Loucy (cell line): ENCODE measurements around the gene EPHA2.
A peak's percentile ranks its signal among the peaks of the same experiment; 100 is the strongest.

Experiments used
- H2AFZ ChIP-seq: fragments of 200-600 bp; sonication (generic); 2 replicates; pipeline ENCODE4 v1.6.0; 2016; ENCODE audit warnings: antibody characterized with exemption, mild to moderate bottlenecking, low read length, moderate library complexity
- H3F3A ChIP-seq: fragments of 200-600 bp; 2 replicates; pipeline ENCODE4 v1.6.0; 2016; ENCODE audit warnings: antibody characterized with exemption, low read depth, mild to moderate bottlenecking
- H3K27me3 ChIP-seq: fragments of 200-600 bp; sonication (generic); 2 replicates; pipeline ENCODE4 v1.6.1; 2014; ENCODE audit warnings: low read length, mild to moderate bottlenecking; ENCODE audit not compliant: insufficient read depth, poor library complexity, severe bottlenecking
- H3K36me3 ChIP-seq: fragments of 200-600 bp; sonication (generic); 2 replicates; pipeline ENCODE4 v1.6.1; 2016; ENCODE audit warnings: low read length; ENCODE audit not compliant: insufficient read depth
- H3K4me1 ChIP-seq: fragments of 200-600 bp; sonication (generic); 2 replicates; pipeline ENCODE4 v1.5.1; 2014; ENCODE audit warnings: low read length, mild to moderate bottlenecking; ENCODE audit not compliant: insufficient read depth, poor library complexity, severe bottlenecking
- H3K4me2 ChIP-seq: fragments of 200-600 bp; sonication (generic); 2 replicates; pipeline ENCODE4 v1.6.0; 2014; ENCODE audit warnings: antibody characterized with exemption, low read length, low read depth, mild to moderate bottlenecking; ENCODE audit not compliant: poor library complexity, severe bottlenecking
- H3K4me3 ChIP-seq: fragments of 200-600 bp; sonication (generic); 2 replicates; pipeline ENCODE4 v1.5.1; 2014; ENCODE audit warnings: low read length, mild to moderate bottlenecking, mixed read lengths; ENCODE audit not compliant: poor library complexity, severe bottlenecking
- H3K79me2 ChIP-seq: fragments of 200-600 bp; sonication (generic); 2 replicates; pipeline ENCODE4 v1.6.1; 2014; ENCODE audit warnings: low read length; ENCODE audit not compliant: insufficient read depth
- H3K9ac ChIP-seq: fragments of 200-600 bp; sonication (generic); 2 replicates; pipeline ENCODE4 v1.6.0; 2014; ENCODE audit warnings: mild to moderate bottlenecking, low read depth, low read length, moderate library complexity; ENCODE audit not compliant: poor library complexity, severe bottlenecking
- H3K9me2 ChIP-seq: fragments of 200-600 bp; sonication (generic); replicated peaks from 2 replicates; pipeline ENCODE4 v1.6.1; 2016; ENCODE audit warnings: low read depth, low read length, mixed read lengths
- H3K9me3 ChIP-seq: fragments of 200-600 bp; sonication (generic); 2 replicates; pipeline ENCODE4 v1.6.1; 2014; ENCODE audit warnings: mild to moderate bottlenecking, antibody characterized with exemption, low read length, low read depth; ENCODE audit not compliant: insufficient read depth
- H4K20me1 ChIP-seq: fragments of 200-600 bp; sonication (generic); 2 replicates; pipeline ENCODE4 v1.6.0; 2014; ENCODE audit warnings: antibody characterized with exemption, low read length, mild to moderate bottlenecking; ENCODE audit not compliant: insufficient read depth, poor library complexity, severe bottlenecking
- CTCF ChIP-seq: fragments of 200-600 bp; sonication (generic); conservative IDR thresholded peaks from 2 replicates; pipeline ENCODE4 v1.5.1; 2014; ENCODE audit warnings: mild to moderate bottlenecking, antibody characterized with exemption, low read length
- EZH2phosphoT487 ChIP-seq: fragments of 200-600 bp; IDR thresholded peaks from 2 replicates; pipeline ENCODE4 v1.6.1; 2018; ENCODE audit warnings: antibody characterized with exemption, mild to moderate bottlenecking, moderate library complexity, borderline replicate concordance

Gene EPHA2

DNA sequence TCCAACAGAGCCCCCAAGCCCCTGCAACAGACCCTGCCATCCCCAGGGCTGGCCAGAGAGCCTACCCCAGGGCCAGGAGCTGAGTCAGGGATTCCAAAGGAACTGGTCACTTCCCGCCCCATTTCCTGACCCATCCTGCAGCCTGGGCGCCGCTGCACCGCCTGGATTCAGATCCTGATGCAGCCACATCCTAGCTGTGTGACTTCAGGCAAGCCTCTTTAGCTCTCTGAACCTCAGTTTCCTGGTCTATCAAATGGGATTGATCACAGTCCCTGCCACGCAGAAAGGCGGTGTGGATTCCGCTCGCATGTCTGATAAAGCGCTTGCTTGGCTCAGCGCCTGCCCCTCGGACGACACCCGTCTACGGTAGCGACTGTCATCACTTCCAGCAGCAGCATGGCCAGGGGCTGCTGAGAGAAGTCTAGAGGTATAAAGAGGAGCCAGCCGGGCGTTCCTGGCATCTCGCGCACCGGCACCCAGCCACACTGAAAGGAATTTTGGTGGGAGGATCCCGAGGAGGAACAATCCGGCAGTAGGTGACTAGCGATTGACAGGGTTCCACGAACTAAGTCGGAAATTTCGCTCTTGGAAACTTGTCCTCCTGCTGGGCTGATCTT, 10.1 kb downstream of the EPHA2 start:
- H3F3A ChIP-seq, result no peaks in the 10 kb centered on the region
- H3K36me3 ChIP-seq, result no peaks in the 10 kb centered on the region
- no peaks in the 10 kb centered on the region for H3K79me2 ChIP-seq
- TF ChIP-seq CTCF (no peak), EZH2phosphoT487 (no peak)
- no peak overlapping the region for H3K4me2 ChIP-seq
- no peaks in the 10 kb centered on the region for H3K9me3 ChIP-seq
- H3K4me1 ChIP-seq, result peaks cover 13% of the 10 kb centered on the region
- H3K9me2 ChIP-seq, result no peaks in the 10 kb centered on the region
- H3K9ac ChIP-seq, result no peak overlapping the region
- no peaks in the 10 kb centered on the region for H4K20me1 ChIP-seq
- no peaks in the 10 kb centered on the region for H3K27me3 ChIP-seq
- H2AFZ ChIP-seq, result no peak overlapping the region
- no peak overlapping the region for H3K4me3 ChIP-seq

DNA sequence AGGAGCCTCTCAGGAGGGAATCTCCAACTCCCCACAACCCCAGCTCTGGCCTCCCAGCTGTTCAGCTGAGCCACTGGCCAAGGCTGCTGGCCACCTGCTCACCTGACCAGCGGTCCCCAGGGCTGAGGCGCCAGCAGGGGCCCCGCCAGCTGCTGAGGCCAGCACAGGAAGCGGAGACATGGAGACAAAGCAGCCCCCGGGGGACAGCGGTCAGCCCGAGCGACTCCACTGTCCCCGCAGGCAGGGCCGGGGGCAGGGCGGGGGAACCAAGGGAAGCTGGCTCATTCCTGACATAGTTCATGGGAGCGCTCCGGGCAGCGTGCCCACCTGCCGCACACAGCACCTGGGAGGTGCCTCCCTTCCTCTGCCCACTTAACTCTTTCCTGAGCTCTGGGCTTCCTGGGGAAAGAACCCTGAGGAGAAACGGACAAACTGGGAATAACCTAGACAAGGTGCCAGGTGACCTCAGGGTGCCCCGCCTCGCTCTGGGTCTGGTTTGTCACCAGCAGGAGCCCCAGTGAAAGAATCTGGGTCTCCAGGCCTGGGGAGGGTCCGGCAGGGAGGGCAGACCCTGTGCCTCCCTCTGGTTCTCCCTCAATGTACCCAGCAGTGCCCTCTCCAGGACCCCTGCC, 10.7 kb downstream of the EPHA2 start:
- Histone ChIP-seq H3K36me3 (no peaks in the 10 kb centered on the region), H3K9me2 (no peaks in the 10 kb centered on the region), H3K9ac (no peak overlapping the region), H2AFZ (no peak overlapping the region), H3K4me1 (peaks cover 7% of the 10 kb centered on the region), H3F3A (no peaks in the 10 kb centered on the region), H3K4me3 (no peak overlapping the region), H3K4me2 (no peak overlapping the region), H3K79me2 (no peaks in the 10 kb centered on the region), H3K9me3 (no peaks in the 10 kb centered on the region), H3K27me3 (no peaks in the 10 kb centered on the region), H4K20me1 (no peaks in the 10 kb centered on the region)
- TF ChIP-seq CTCF (no peak), EZH2phosphoT487 (no peak)

GRCh38 chr1:16144325-16145029, 11.4 kb downstream of the EPHA2 start:
- Histone ChIP-seq H4K20me1 (no peaks in the 10 kb centered on the region), H3K79me2 (no peaks in the 10 kb centered on the region), H3K36me3 (no peaks in the 10 kb centered on the region), H3K9ac (peak overlapping the region; percentile 31), H3K27me3 (no peaks in the 10 kb centered on the region), H3F3A (no peaks in the 10 kb centered on the region), H3K4me3 (no peak overlapping the region), H3K4me2 (peak overlapping the region; percentile 51), H3K4me1 (peaks cover 6% of the 10 kb centered on the region), H3K9me2 (no peaks in the 10 kb centered on the region), H3K9me3 (no peaks in the 10 kb centered on the region), H2AFZ (peak overlapping the region; percentile 68; the same call in 1 of the 2 replicates)
- TF ChIP-seq CTCF (no peak), EZH2phosphoT487 (no peak)
